Right cardiac atrium (tissue), 5 donors: Measurements from ENCODE around the gene TMEM114. TPM values are rescaled to one million over a fixed set of nuclear protein-coding genes. Genes with fewer than 3 reads are reported as not detected.

Source experiments
- ATAC-seq, 2 donors: fragments of 200-7000 bp; cut with Tn5 transposase; one replicate each; pipeline versions ENCODE4 v1.8.0 to v1.9.1; 2020; ENCODE audit warnings: moderate library complexity in 2 of 2, mild to moderate bottlenecking in 1 of 2
- DNase-seq, 3 donors: peaks; one replicate each; pipeline ENCODE4 v3.0.0-alpha.2; 2020
- H3K27ac ChIP-seq: one replicate; pipeline ENCODE4 v1.5.1; 2013; ENCODE audit warnings: mild to moderate bottlenecking, low read length, control low read depth, moderate library complexity
- H3K27me3 ChIP-seq: one replicate; pipeline ENCODE4 v1.6.1; 2013; ENCODE audit not compliant: control insufficient read depth, insufficient read depth
- H3K4me1 ChIP-seq: one replicate; pipeline ENCODE4 v1.6.1; 2013; ENCODE audit warnings: low read length; ENCODE audit not compliant: control insufficient read depth, insufficient read depth
- H3K4me3 ChIP-seq: one replicate; pipeline ENCODE4 v1.5.1; 2013; ENCODE audit warnings: low read length, control low read depth
- H3K9me3 ChIP-seq: one replicate; pipeline ENCODE4 v1.6.1; 2013; ENCODE audit warnings: low read length; ENCODE audit not compliant: control insufficient read depth
- WGBS: extraction: QIAGEN DNeasy Blood & Tissue Kit; methylation state at CpG from one replicate; pipeline ENCODE4 v1.1.7; 2013; 5-methylcytosine and 5-hydroxymethylcytosine counted together
- intact Hi-C, 4 donors: fragments of 100-400 bp; cut with DNase I; formaldehyde crosslinking; loops; one replicate each; pipeline versions ENCODE4 v1.11.0 to v1.14.0; 2022 to 2023
- long read RNA-seq, 4 donors: library from polyadenylated mRNA; unstranded; transcript quantifications; one replicate each; pipeline ENCODE4 v2.0.0, GENCODE V29; 2020 to 2021
- polyA plus RNA-seq: library from polyadenylated mRNA; stranded (reverse); fragments of 200-250 nt; gene quantifications from one replicate; pipeline ENCODE4 v1.2.3, GENCODE V29; 2013
- total RNA-seq, 4 donors: library from RNA; stranded (reverse); fragmentation: NEBNext Ultra II Directional; extraction: Animal tissue kit (Norgen Biotek cat#: 25700); gene quantifications; one replicate each; pipeline ENCODE4 v1.2.1, GENCODE V29; 2021
- donor health status: healthy with polysubstance abuse.
- donor health status: DM: no; HTN: yes; CAD: no.
- donor health status: DM: no; HTN: no; CAD: no.
- donor health status: DM: no; HTN: yes; CAD: no; lungs with severe emphysema.
- donor health status: DM: yes; HTN: yes; CAD: no.

TMEM114 gene
- total RNA-seq: not detected
- not detected for polyA plus RNA-seq
- long read RNA-seq, donor 1: 0 reads
- long read RNA-seq, donor 2: 0 reads
- long read RNA-seq, donor 3: 0 reads
- long read RNA-seq, donor 4: 0 reads

DNA sequence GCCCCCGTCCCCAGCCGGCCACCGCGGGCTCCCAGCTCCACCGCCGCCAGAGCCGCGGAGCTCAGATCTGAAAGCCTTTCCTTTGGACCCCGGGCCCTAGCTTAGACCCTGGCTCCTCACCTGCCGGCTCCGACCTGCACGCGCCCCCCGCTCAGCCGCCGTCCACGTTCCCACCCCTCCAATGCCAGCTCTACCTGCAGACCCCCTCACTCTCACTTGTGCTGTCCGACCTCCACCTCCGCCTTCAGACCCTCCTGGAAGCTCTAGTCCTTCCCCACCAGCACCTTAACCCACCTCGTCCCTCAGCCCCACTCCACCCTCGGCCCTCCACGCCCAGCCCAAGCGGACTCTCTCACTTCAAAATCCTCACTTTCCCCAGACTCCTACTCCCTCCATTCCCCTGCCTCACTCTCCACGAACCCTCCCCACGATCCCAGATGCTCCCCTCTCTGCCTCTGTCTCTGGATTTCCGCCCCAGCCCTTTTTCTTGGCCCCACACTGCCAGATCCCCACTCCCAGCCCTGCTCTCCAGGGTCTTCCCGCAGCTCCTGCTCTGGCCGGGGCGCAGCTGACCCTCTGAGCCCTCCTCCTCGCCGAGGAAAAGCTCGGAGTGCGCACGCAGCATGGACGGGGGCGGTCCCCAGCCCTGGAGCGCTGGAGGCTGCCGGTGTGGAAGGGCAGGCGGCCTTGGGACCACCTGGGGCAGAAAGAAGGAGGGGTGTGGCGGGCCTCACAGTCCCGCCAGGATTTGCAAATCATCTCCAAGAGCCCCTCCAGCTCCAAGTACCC lies at the start of gene TMEM114:
Gene TMEM114, minus strand, starts transcription at position 612 of the 789 bp plus-strand sequence. CDS start 673 bp downstream, outside the sequence.
- intact Hi-C loops: no loop called here
- H3K4me3 ChIP-seq: no peak within 1 kb of the TSS
- DNase-seq (no peak), ATAC-seq (no peak)
- H3K27me3 ChIP-seq: no peaks in the 10 kb centered on the region
- no peak within 1 kb of the TSS for H3K27ac ChIP-seq
- WGBS: 2% methylated on average over 41 of the region's 41 CpGs
- no peaks in the 10 kb centered on the region for H3K9me3 ChIP-seq
- no peaks in the 10 kb centered on the region for H3K4me1 ChIP-seq

DNA sequence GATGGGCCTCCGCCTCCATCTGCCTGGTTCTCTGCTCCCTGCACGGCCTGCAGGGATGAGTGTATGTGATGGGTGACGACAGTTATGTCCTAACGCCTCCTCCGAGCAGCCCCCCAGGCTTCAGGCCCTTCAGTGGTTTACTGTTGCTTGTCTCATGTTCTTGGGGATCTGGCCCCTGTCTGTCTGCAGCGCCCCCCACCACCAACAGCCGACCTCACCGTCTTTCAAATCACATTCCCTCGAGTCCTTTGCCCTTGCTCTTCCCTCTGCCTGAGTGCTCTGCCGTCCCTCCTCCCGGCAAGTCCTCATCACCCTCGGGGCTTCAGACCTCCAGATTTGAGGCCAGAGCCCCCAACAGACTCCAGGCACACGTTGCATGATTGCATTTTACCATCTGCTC lies 49.4 kb upstream of the TMEM114 start:
- ATAC-seq (no peak), DNase-seq (no peak)
- WGBS: 69% methylated on average over 13 of the region's 13 CpGs
- intact Hi-C loops: loop anchor here in 1 of 4 donors (10.0 kb wide), 1 partner anchor 55 kb away; no protein-coding TSS in a partner anchor
- Histone ChIP-seq H3K27ac (no peak overlapping the region), H3K27me3 (no peaks in the 10 kb centered on the region), H3K9me3 (no peaks in the 10 kb centered on the region), H3K4me1 (no peaks in the 10 kb centered on the region), H3K4me3 (no peak overlapping the region)

DNA sequence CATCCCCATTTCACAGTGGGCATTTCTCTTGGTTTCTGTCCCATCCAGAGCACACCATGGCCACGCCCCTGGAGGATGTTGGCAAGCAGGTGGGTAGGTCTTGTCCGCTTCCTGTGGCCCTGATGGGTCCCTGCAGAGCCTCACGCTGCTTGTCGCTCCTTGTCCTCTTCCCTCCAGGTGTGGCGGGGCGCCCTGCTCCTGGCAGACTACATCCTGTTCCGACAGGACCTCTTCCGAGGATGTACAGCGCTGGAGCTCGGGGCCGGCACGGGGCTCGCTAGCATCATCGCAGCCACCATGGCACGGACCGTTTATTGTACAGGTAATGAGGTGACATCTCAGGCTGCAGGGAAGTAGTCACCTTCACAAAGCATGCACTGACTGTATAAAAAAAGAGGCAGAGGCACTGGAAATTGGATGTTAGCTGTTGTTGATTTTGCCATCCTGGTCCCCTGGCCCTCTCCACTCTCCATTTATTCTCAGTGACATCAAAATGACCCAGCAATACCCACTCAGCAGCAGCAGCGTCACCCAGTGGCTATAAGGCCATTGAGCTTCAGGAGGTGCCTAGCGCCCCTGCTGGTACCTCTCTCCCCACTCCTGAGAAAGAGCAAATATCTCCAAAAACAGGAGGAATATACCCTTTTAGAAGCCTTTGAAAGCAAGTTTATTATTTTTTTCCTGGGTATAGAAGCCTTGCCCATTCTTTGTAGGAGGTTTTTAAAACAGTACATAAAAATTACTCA lies 44.9 kb upstream of the TMEM114 start:
- no peak for ATAC-seq
- intact Hi-C loops: loop anchor here in 1 of 4 donors (10.0 kb wide), 1 partner anchor 60 kb away; no protein-coding TSS in a partner anchor
- no peak overlapping the region for H3K4me3 ChIP-seq
- H3K4me1 ChIP-seq: no peaks in the 10 kb centered on the region
- WGBS: 82% methylated on average over 18 of the region's 18 CpGs
- H3K27me3 ChIP-seq: no peaks in the 10 kb centered on the region
- no peak overlapping the region for H3K27ac ChIP-seq
- no peaks in the 10 kb centered on the region for H3K9me3 ChIP-seq
- no peak for DNase-seq

DNA sequence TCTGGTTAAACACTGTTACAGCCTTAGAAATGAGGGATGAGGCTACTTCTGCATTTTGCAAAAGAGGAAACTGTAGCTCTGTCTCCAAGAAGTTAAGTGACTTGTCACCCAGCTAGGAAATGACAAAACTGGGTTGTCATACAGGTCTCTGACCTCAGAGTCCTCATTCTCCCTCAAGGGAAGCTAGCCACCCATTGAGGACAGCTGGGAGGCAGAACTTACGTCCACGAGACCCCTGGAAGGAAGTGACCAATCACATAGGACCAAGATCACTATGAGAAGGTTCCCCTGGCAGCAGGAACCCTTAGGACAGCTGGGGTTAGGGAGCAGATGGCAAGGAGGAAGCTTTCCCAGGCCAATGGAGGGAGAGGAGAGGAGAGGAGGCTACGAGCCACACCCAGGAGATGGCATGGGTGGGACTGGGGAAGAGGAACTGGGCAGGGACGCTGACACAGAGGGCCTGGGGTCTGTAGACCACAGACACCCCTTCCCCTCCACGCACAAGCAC lies 42.4 kb upstream of the TMEM114 start:
- H3K4me1 ChIP-seq: no peaks in the 10 kb centered on the region
- intact Hi-C loops: loop anchor here in 1 of 4 donors (10.0 kb wide), 1 partner anchor 62 kb away; no protein-coding TSS in a partner anchor
- no peaks in the 10 kb centered on the region for H3K9me3 ChIP-seq
- H3K27me3 ChIP-seq: no peaks in the 10 kb centered on the region
- peak overlapping the region; percentile 50 for H3K27ac ChIP-seq
- peak in 2 of 3 donors; percentile 56 to 75 for DNase-seq
- ATAC-seq: peak; percentile 67
- 77% methylated on average over 5 of the region's 5 CpGs for WGBS
- no peak overlapping the region for H3K4me3 ChIP-seq

DNA sequence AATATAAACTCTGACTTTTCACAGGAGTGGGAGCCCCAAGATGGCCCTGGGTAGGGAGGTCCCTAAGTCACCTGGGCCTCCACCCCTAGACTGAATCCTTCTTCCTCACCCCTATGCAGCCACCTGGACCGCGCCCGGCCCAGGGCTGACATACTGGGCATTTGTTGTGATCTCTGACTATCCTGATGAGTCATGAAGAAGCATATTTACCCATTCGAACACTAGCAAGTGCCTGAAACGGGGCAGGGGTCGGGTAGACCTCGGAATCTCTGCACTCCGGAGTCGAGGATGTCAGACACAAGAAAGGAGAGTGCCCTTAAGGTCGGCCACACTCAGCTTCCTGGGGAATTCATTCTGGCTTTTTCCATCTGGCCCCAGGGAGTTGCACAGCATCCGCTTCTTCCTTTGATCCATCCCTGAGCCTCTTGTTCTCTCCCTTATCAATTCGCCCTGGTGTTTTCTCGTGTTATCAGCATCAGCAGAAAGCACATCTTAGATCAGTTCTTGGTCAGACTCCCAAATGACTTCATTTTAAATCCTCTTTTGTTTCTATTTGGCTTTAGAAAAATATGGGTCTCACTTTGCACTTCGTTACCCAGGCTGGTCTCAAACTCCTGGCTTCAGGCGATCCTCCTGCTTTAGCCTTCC lies 41.6 kb upstream of the TMEM114 start:
- intact Hi-C loops: loop anchor here in 1 of 4 donors (10.0 kb wide), 1 partner anchor 63 kb away; no protein-coding TSS in a partner anchor
- Histone ChIP-seq H3K27ac (peak overlapping the region; percentile 50), H3K9me3 (no peaks in the 10 kb centered on the region), H3K4me3 (no peak overlapping the region), H3K27me3 (no peaks in the 10 kb centered on the region), H3K4me1 (no peaks in the 10 kb centered on the region)
- DNase-seq: no peak
- 59% methylated on average over 15 of the region's 15 CpGs for WGBS
- peak in 1 of 2 donors; percentile 32 for ATAC-seq

DNA sequence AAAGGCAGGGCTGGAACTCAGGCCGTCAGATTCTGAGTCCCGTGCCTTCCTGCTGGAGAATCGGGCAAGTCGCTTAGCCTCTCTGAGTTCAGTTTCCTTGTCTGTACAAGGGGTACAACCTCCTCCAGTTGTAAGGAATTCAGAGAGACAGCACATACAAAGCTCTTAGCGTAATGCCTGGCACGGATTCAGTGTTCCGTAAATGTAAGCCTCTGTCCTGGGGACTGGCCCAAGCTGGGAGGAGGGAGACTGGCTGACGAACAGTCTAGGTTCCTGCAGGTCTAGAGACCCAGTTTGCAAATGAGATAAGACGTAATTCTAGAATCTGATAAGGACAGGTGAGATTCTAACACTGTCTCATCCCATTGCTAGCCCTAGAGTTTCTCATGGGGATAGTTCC lies 41.1 kb upstream of the TMEM114 start:
- no peaks in the 10 kb centered on the region for H3K4me1 ChIP-seq
- 79% methylated on average over 9 of the region's 9 CpGs for WGBS
- intact Hi-C loops: loop anchor here in 1 of 4 donors (10.0 kb wide), 1 partner anchor 63 kb away; no protein-coding TSS in a partner anchor

DNA sequence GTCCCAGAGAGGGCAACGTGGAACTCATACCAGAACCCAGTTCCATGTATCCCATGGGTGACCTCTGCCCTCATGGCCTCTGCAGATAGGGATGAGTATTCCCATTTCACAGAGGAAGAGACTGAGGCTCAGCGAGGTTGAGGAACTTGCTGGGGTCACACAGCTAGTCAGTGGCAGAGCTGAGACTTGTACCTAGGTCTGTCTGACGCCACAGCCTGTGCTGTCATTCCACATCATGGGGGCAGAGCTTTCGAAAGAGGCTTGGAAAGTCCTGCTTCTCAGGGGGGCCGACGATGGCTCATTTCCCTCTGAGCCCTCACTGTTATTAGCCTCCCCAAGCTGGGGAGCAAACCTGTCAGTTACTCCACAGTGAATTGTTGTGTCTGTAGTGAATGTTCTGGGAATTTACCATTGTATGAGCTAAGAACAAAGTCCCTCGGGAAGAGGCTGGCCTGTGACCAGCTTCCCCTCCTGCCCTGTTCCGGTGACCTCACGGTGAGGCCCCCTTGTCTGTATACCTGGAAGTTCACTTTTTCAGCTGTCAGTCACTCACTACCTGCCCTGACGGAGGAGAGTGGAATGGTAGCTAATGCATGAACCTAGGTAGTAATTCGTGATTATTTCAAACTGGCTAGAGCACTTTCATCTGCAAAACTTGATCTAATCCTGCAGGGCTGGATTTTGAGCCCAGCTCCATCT lies 40.1 kb upstream of the TMEM114 start:
- Histone ChIP-seq H3K9me3 (no peaks in the 10 kb centered on the region), H3K4me1 (no peaks in the 10 kb centered on the region), H3K4me3 (no peak overlapping the region), H3K27me3 (no peaks in the 10 kb centered on the region), H3K27ac (no peak overlapping the region)
- ATAC-seq: no peak
- WGBS: 88% methylated on average over 11 of the region's 11 CpGs
- DNase-seq: no peak
- intact Hi-C loops: loop anchor here in 1 of 4 donors (10.0 kb wide), 1 partner anchor 64 kb away; no protein-coding TSS in a partner anchor

More for the DNA sequence above, 41.1 kb upstream of the TMEM114 start:
- Histone ChIP-seq H3K4me3 (no peak overlapping the region), H3K27ac (no peak overlapping the region), H3K27me3 (no peaks in the 10 kb centered on the region), H3K9me3 (no peaks in the 10 kb centered on the region)
- ATAC-seq (no peak), DNase-seq (no peak)

DNA sequence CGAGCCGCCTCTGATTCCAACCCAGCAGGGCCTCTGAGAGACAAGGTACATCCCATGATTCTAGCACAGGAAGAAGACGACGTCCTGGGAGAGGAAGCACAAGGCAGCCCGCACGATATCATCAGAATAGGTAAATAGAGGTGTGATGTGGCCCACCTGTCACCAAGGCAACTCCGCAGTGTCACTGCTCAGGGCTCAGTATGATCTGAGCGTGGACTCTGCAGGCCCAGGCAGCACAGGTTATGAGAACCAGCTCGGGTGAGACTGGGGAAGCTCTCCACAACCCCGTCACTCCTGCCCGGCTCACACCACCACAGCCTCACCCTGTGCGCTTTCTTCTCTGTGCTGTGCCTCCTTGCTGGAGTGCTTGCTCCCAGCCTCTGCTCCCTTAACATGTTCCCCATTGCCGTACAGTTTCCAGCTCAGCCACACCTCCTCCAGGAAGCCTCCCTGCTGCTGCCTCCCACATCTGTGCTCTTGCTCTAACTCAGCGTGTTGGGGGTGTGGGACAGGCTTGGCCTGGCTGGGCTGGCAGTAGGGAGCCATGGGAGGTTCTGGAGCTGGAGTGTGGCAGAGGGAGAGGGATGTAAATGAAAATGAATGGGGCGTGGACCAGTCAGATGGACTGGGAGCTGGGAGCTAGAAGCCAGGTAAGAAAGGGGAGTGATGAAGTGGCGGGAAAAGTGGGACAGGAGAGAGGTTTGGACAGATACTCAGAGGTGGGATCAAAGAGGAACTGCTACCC lies 38.8 kb upstream of the TMEM114 start:
- Histone ChIP-seq H3K4me1 (no peaks in the 10 kb centered on the region), H3K9me3 (no peaks in the 10 kb centered on the region), H3K27me3 (no peaks in the 10 kb centered on the region), H3K27ac (no peak overlapping the region), H3K4me3 (no peak overlapping the region)
- intact Hi-C loops: no loop called here
- 92% methylated on average over 16 of the region's 16 CpGs for WGBS
- DNase-seq (no peak), ATAC-seq (no peak)

DNA sequence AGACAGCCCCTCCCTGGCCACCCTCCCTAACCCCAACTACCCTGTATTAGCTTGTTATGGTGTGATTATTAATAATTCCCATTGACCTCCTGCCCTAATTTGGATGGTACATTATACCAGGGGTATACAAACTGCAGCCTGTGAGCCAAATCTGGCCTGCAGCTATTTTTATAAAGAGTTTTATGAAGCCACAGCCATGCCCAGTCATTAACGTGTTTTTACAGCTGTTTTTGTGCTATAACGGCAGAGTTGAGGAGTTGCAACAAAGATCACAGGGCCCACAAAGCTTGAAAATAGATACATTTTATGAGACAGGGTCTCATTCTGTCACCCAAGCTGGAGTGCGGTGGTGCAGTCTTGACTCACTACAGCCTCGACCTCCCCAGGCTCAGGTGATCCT lies 37.1 kb upstream of the TMEM114 start:
- ATAC-seq (no peak), DNase-seq (no peak)
- no peak overlapping the region for H3K4me3 ChIP-seq
- no peaks in the 10 kb centered on the region for H3K27me3 ChIP-seq
- intact Hi-C loops: no loop called here
- WGBS: 78% methylated on average over 4 of the region's 4 CpGs
- H3K27ac ChIP-seq: no peak overlapping the region
- no peaks in the 10 kb centered on the region for H3K9me3 ChIP-seq
- no peaks in the 10 kb centered on the region for H3K4me1 ChIP-seq
